Measurements from ENCODE around the gene HELZ. TPM values are rescaled to one million over a fixed set of nuclear protein-coding genes. Genes with fewer than 3 reads are reported as not detected.

The HELZ gene
- total and polyA plus RNA-seq, 2 donors (not counting 1 experiment from before 2014, with no cell fraction given) = 10.4 to 97.8 TPM

Small RNAs within 50 kb of the gene (small RNA-seq; reads per million reads assigned to genes)
- gene AC007448.1 (ENCODE audit: insufficient read length, low read depth, low replicate concordance) = not detected
- gene RF00393 (ENCODE audit: insufficient read length, low read depth, low replicate concordance) = not detected
- gene RNA5SP447 (ENCODE audit: insufficient read length, low read depth, low replicate concordance) = not detected

Other genes with a start within 250 kb of the HELZ start
- gene CACNG1, start 200.6 kb downstream of the HELZ start, total RNA-seq = not detected in 2 replicates
- gene CACNG1, start 200.6 kb downstream of the HELZ start, polyA plus RNA-seq = not detected in 2 replicates
- 36.5 and 36.7 TPM in 2 replicates for gene PSMD12, start 121.4 kb upstream of the HELZ start, total RNA-seq
- gene PSMD12, start 121.4 kb upstream of the HELZ start, polyA plus RNA-seq = 6.4 and 13.9 TPM in 2 replicates
- 24.5 and 26.1 TPM in 2 replicates for gene PITPNC1, start 132.1 kb upstream of the HELZ start, total RNA-seq
- gene PITPNC1, start 132.1 kb upstream of the HELZ start, polyA plus RNA-seq = 4.7 and 8.5 TPM in 2 replicates

Data from B cell (primary cell).